Neural cell (in vitro differentiated cells): ENCODE data around the gene SRGAP3. TPM values are rescaled to one million over a fixed set of nuclear protein-coding genes. Genes with fewer than 3 reads are reported as not detected.

Source experiments
- H2AFZ ChIP-seq: fragments of 200-600, 300-800 bp; sonication (generic), shearing (Covaris generic); 2 replicates; pipeline ENCODE4 v1.6.0; 2014; ENCODE audit warnings: low read depth, mild to moderate bottlenecking, antibody characterized with exemption, low read length, moderate library complexity
- H3F3A ChIP-seq: fragments of 200-600 bp; shearing (Covaris generic); 2 replicates; pipeline ENCODE4 v1.6.1; 2016; ENCODE audit warnings: mild to moderate bottlenecking, moderate library complexity, mixed read lengths, antibody characterized with exemption, low read length; ENCODE audit not compliant: insufficient read depth, poor library complexity, severe bottlenecking
- H3K27ac ChIP-seq: fragments of 200-600, 300-800 bp; sonication (generic), shearing (Covaris generic); 2 replicates; pipeline ENCODE4 v1.5.1; 2014; ENCODE audit warnings: mild to moderate bottlenecking, low read length, moderate library complexity
- H3K27me3 ChIP-seq: fragments of 300-800, 200-600 bp; sonication (generic), shearing (Covaris generic); 2 replicates; pipeline ENCODE4 v1.6.0; 2014; ENCODE audit warnings: mild to moderate bottlenecking, low read depth, low read length, moderate library complexity; ENCODE audit not compliant: insufficient read depth
- H3K36me3 ChIP-seq: fragments of 300-800, 200-600 bp; sonication (generic), shearing (Covaris generic); 2 replicates; pipeline ENCODE4 v1.5.1; 2014; ENCODE audit warnings: mild to moderate bottlenecking, antibody characterized with exemption, low read length, moderate library complexity; ENCODE audit not compliant: insufficient read depth
- H3K4me2 ChIP-seq: fragments of 300-800, 200-600 bp; sonication (generic), shearing (Covaris generic); 2 replicates; pipeline ENCODE4 v1.6.0; 2014; ENCODE audit warnings: mild to moderate bottlenecking, low read length
- H3K4me3 ChIP-seq: fragments of 300-800, 200-600 bp; sonication (generic), shearing (Covaris generic); 2 replicates; pipeline ENCODE4 v1.5.1; 2014; ENCODE audit warnings: mild to moderate bottlenecking, low read length, moderate library complexity
- H3K79me2 ChIP-seq: fragments of 200-600 bp; shearing (Covaris generic); replicated peaks from 2 replicates; pipeline ENCODE4 v1.6.0; 2014; ENCODE audit warnings: mild to moderate bottlenecking, low read length, moderate library complexity; ENCODE audit not compliant: insufficient read depth
- H3K9ac ChIP-seq: fragments of 300-800, 200-600 bp; sonication (generic), shearing (Covaris generic); 2 replicates; pipeline ENCODE4 v1.6.1; 2016; ENCODE audit warnings: mild to moderate bottlenecking, low read length, mixed read lengths
- H3K9me2 ChIP-seq: fragments of 200-600 bp; shearing (Covaris generic); 2 replicates; pipeline ENCODE4 v1.6.1; 2016; ENCODE audit warnings: mild to moderate bottlenecking, low read length, mixed read lengths; ENCODE audit not compliant: insufficient read depth
- H3K9me3 ChIP-seq: fragments of 200-600, 300-800 bp; sonication (generic), shearing (Covaris generic); 2 replicates; pipeline ENCODE4 v1.6.1; 2016; ENCODE audit warnings: mild to moderate bottlenecking, mixed run types, low read length, moderate library complexity, mixed read lengths
- H4K20me1 ChIP-seq: fragments of 200-600 bp; shearing (Covaris generic); 2 replicates; pipeline ENCODE4 v1.6.1; 2016; ENCODE audit warnings: mild to moderate bottlenecking, mixed run types; ENCODE audit not compliant: insufficient read depth
- EP300 ChIP-seq: fragments of 450-650 bp; conservative IDR thresholded peaks from 2 replicates; pipeline ENCODE4 v1.6.1; 2014; ENCODE audit warnings: antibody characterized with exemption, mild to moderate bottlenecking, moderate library complexity; ENCODE audit not compliant: poor library complexity, severe bottlenecking
- EZH2 ChIP-seq: fragments of 200-600, 300-800 bp; shearing (Covaris generic), sonication (generic); IDR thresholded peaks from 2 replicates; pipeline ENCODE4 v1.6.1; 2014; ENCODE audit warnings: antibody characterized with exemption, low read length, borderline replicate concordance, mild to moderate bottlenecking; ENCODE audit not compliant: insufficient read depth, poor library complexity, severe bottlenecking
- MXI1 ChIP-seq: fragments of 450-650 bp; conservative IDR thresholded peaks from 2 replicates; pipeline ENCODE4 v1.6.1; 2014; ENCODE audit warnings: antibody characterized with exemption, mild to moderate bottlenecking; ENCODE audit not compliant: poor library complexity, severe bottlenecking
- POLR2AphosphoS5 ChIP-seq: IDR thresholded peaks from 2 replicates; pipeline ENCODE4 v1.6.1; 2012
- RAD21 ChIP-seq: fragments of 450-650 bp; conservative IDR thresholded peaks from 2 replicates; pipeline ENCODE4 v1.6.1; 2014; ENCODE audit warnings: antibody characterized with exemption, mild to moderate bottlenecking, moderate library complexity
- SMC3 ChIP-seq: fragments of 450-650 bp; conservative IDR thresholded peaks from 2 replicates; pipeline ENCODE4 v1.6.1; 2014; ENCODE audit warnings: antibody characterized with exemption, mild to moderate bottlenecking, moderate library complexity; ENCODE audit not compliant: poor library complexity
- TAF1 ChIP-seq: IDR thresholded peaks from 2 replicates; pipeline ENCODE4 v1.6.1; 2012; ENCODE audit warnings: low read depth
- polyA plus RNA-seq: library from polyadenylated mRNA; depleted of rRNA; stranded (reverse); fragments of >200 nt; gene quantifications from 2 replicates; pipeline ENCODE4 v1.2.3, GENCODE V29; 2014
- TF ChIP-seq, protein P1 (sequence below): IDR thresholded peaks from 2 replicates; pipeline ENCODE4 v1.6.1; 2012; ENCODE audit warnings: borderline replicate concordance
- TF ChIP-seq, protein P2 (sequence below): fragments of 450-650 bp; IDR thresholded peaks from 2 replicates; pipeline ENCODE4 v1.5.1; 2014; ENCODE audit warnings: antibody characterized with exemption, mild to moderate bottlenecking, moderate library complexity; ENCODE audit not compliant: poor library complexity, severe bottlenecking

Gene SRGAP3
- polyA plus RNA-seq, 1 donor from 2014 or later, result 31.5 TPM

DNA sequence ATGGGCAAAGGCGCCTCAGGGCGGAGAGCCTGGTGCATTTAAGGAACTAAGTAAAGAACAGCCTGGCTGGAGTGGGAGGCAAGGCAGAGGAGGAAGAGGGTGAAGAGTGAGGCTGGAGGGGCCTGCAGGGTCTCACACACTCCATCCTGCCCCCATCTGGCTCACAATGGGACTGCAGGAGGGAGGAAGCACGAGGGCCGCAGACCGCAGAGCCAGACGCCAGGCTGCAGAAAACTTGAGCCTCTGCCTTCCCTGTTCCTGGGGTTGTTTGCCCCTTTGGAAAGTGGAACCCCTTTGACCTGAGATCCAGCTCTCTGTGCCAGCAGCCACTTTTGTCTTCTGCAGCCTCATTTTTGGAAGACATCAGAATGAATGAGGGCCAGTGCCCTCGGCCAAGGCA lies 138.0 kb downstream of the SRGAP3 start:
- Histone ChIP-seq H2AFZ (no peak overlapping the region), H3K4me3 (no peak overlapping the region), H3K9me2 (no peaks in the 10 kb centered on the region), H3K9me3 (no peaks in the 10 kb centered on the region), H3K27me3 (no peaks in the 10 kb centered on the region), H3K36me3 (no peaks in the 10 kb centered on the region), H3K79me2 (no peaks in the 10 kb centered on the region), H3F3A (no peaks in the 10 kb centered on the region), H3K27ac (no peak overlapping the region), H3K9ac (no peak overlapping the region), H4K20me1 (no peaks in the 10 kb centered on the region), H3K4me2 (no peak overlapping the region)
- TF ChIP-seq TAF1 (no peak), EP300 (no peak), SMC3 (no peak), RAD21 (no peak), EZH2 (no peak), POLR2AphosphoS5 (no peak), MXI1 (no peak)
- TF ChIP-seq, protein P1, sequence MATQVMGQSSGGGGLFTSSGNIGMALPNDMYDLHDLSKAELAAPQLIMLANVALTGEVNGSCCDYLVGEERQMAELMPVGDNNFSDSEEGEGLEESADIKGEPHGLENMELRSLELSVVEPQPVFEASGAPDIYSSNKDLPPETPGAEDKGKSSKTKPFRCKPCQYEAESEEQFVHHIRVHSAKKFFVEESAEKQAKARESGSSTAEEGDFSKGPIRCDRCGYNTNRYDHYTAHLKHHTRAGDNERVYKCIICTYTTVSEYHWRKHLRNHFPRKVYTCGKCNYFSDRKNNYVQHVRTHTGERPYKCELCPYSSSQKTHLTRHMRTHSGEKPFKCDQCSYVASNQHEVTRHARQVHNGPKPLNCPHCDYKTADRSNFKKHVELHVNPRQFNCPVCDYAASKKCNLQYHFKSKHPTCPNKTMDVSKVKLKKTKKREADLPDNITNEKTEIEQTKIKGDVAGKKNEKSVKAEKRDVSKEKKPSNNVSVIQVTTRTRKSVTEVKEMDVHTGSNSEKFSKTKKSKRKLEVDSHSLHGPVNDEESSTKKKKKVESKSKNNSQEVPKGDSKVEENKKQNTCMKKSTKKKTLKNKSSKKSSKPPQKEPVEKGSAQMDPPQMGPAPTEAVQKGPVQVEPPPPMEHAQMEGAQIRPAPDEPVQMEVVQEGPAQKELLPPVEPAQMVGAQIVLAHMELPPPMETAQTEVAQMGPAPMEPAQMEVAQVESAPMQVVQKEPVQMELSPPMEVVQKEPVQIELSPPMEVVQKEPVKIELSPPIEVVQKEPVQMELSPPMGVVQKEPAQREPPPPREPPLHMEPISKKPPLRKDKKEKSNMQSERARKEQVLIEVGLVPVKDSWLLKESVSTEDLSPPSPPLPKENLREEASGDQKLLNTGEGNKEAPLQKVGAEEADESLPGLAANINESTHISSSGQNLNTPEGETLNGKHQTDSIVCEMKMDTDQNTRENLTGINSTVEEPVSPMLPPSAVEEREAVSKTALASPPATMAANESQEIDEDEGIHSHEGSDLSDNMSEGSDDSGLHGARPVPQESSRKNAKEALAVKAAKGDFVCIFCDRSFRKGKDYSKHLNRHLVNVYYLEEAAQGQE, result no peak
- TF ChIP-seq, protein P2, sequence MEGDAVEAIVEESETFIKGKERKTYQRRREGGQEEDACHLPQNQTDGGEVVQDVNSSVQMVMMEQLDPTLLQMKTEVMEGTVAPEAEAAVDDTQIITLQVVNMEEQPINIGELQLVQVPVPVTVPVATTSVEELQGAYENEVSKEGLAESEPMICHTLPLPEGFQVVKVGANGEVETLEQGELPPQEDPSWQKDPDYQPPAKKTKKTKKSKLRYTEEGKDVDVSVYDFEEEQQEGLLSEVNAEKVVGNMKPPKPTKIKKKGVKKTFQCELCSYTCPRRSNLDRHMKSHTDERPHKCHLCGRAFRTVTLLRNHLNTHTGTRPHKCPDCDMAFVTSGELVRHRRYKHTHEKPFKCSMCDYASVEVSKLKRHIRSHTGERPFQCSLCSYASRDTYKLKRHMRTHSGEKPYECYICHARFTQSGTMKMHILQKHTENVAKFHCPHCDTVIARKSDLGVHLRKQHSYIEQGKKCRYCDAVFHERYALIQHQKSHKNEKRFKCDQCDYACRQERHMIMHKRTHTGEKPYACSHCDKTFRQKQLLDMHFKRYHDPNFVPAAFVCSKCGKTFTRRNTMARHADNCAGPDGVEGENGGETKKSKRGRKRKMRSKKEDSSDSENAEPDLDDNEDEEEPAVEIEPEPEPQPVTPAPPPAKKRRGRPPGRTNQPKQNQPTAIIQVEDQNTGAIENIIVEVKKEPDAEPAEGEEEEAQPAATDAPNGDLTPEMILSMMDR, result no peak

DNA sequence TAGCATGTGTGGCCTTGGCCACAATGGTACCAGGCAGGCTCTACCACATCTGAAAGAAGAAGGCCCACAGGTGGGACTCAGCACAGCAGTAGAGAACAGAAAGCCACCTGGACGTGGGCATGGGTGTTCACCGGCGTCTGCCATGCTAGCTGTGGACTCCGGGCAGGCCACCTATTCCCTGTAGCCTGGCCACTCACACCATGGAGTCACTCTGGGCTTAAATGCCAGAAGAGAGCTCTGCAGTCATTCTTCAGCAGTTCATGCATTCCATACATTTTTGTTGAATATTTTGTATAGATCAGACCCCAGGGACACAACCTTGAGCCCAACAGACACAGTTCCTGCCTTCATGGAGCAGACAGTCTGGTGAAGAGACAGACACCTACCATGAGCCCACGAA lies 138.6 kb downstream of the SRGAP3 start:
- H3K27ac ChIP-seq, result no peak overlapping the region
- H3F3A ChIP-seq, result no peaks in the 10 kb centered on the region
- no peak overlapping the region for H2AFZ ChIP-seq
- H3K9me2 ChIP-seq, result no peaks in the 10 kb centered on the region
- H3K4me2 ChIP-seq, result no peak overlapping the region
- TF ChIP-seq TAF1 (no peak), EZH2 (no peak)
- H3K4me3 ChIP-seq, result no peak overlapping the region
- no peaks in the 10 kb centered on the region for H3K27me3 ChIP-seq
- H3K79me2 ChIP-seq, result no peaks in the 10 kb centered on the region
- no peaks in the 10 kb centered on the region for H4K20me1 ChIP-seq
- no peaks in the 10 kb centered on the region for H3K36me3 ChIP-seq
- H3K9ac ChIP-seq, result no peak overlapping the region
- H3K9me3 ChIP-seq, result no peaks in the 10 kb centered on the region

DNA sequence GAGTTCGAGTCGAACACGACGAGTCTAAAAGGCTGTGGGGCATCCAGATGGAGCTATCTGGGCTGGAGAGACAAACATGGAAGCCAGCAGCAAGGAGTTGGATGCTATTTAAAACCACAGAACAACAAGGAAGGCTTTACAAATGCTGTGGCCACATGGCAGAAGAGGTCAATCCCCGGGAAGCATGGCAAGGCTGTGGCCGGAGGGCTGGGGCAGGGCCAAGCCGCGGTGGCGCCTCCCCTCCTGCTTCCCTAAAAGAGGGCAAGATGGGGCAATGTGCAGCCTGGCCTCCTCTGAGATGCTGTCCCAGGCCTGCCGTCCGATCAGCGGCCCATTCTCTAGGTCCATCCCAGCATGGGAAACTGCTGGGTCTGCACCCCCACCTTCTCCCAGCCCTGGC lies 139.1 kb downstream of the SRGAP3 start:
- Histone ChIP-seq H3K36me3 (no peaks in the 10 kb centered on the region), H2AFZ (no peak overlapping the region), H4K20me1 (no peaks in the 10 kb centered on the region), H3K4me2 (no peak overlapping the region), H3F3A (no peaks in the 10 kb centered on the region), H3K9me2 (no peaks in the 10 kb centered on the region), H3K4me3 (no peak overlapping the region), H3K27me3 (no peaks in the 10 kb centered on the region), H3K79me2 (no peaks in the 10 kb centered on the region), H3K9me3 (no peaks in the 10 kb centered on the region), H3K9ac (no peak overlapping the region), H3K27ac (no peak overlapping the region)
- TF ChIP-seq, protein P2, result no peak
- TF ChIP-seq SMC3 (no peak), EP300 (no peak), POLR2AphosphoS5 (no peak), RAD21 (no peak), EZH2 (no peak), TAF1 (no peak)
- TF ChIP-seq, protein P1, result no peak
